Ovary (tissue), 9 donors: ENCODE measurements around the gene TEX19. TPM values are rescaled to one million over a fixed set of nuclear protein-coding genes. Genes with fewer than 3 reads are reported as not detected.

Experiments
- DNase-seq, 5 donors: peaks; one replicate each; pipeline ENCODE4 v3.0.0-alpha.2; 2019 to 2020
- H3K27ac ChIP-seq, 2 donors: fragments of 200-600 bp; one replicate each; pipeline versions ENCODE4 v1.5.1 to v1.8.0; 2019 to 2022
- H3K27me3 ChIP-seq: fragments of 200-600 bp; one replicate; pipeline ENCODE4 v1.8.0; 2022
- H3K36me3 ChIP-seq: fragments of 200-600 bp; sonication (generic); one replicate; pipeline ENCODE4 v1.5.1; 2019
- H3K4me1 ChIP-seq: one replicate; pipeline ENCODE4 v1.8.1; 2013; ENCODE audit warnings: mild to moderate bottlenecking, moderate library complexity; ENCODE audit not compliant: insufficient read depth
- H3K4me3 ChIP-seq: fragments of 200-600 bp; sonication (generic); one replicate; pipeline ENCODE4 v1.5.1; 2017
- H3K9me3 ChIP-seq, 2 donors: fragments of 200-600 bp in 1 of 2; sonication (generic) in 1 of 2; one replicate each; pipeline versions ENCODE4 v1.5.1 to v1.8.1; 2013 to 2019; ENCODE audit warnings: mild to moderate bottlenecking in 1 of 2, moderate library complexity in 1 of 2
- CTCF ChIP-seq, 3 donors: fragments of 450-650 bp in 2 of 3; fragments of 200-600 bp in 1 of 3; IDR thresholded peaks; one replicate each; pipeline versions ENCODE4 v1.5.1 to v1.8.0; 2016 to 2022; ENCODE audit warnings: antibody characterized with exemption in 3 of 3, mild to moderate bottlenecking in 1 of 3
- EP300 ChIP-seq: sonication (generic); formaldehyde crosslinking; IDR thresholded peaks from one replicate; pipeline ENCODE4 v1.6.1; 2017; ENCODE audit warnings: antibody characterized with exemption
- POLR2A ChIP-seq: fragments of 450-650 bp; IDR thresholded peaks from one replicate; pipeline ENCODE4 v1.6.1; 2017; ENCODE audit warnings: antibody characterized with exemption, mild to moderate bottlenecking, moderate library complexity
- WGBS, 3 donors: extraction: QIAGEN DNeasy Blood & Tissue Kit in 1 of 3; methylation state at CpG; one replicate each; pipeline versions ENCODE4 v1.1.5 to v1.1.7; 2013 to 2017; 5-methylcytosine and 5-hydroxymethylcytosine counted together
- intact Hi-C, 4 donors: fragments of 100-400 bp; cut with DNase I; formaldehyde crosslinking; loops; one replicate each; pipeline versions ENCODE4 v1.11.0 to v1.15.1; 2022 to 2023
- polyA plus RNA-seq, 2 donors: library from polyadenylated mRNA; stranded (reverse); fragments of 200-250 nt in 1 of 2; fragments of 350-450 nt in 1 of 2; fragmentation: Illumina TruSeq in 1 of 2; extraction: RNeasy Lipid Tissue Mini Kit (QIAGEN cat#74804) in 1 of 2; gene quantifications; one replicate each; pipeline ENCODE4 v1.2.3, GENCODE V29; 2013 to 2014
- total RNA-seq, 7 donors: library from RNA; depleted of rRNA in 2 of 7; stranded (reverse); fragments of >200 nt in 2 of 7; fragmentation: NEBNext Ultra II Directional in 3 of 7; extraction: Animal tissue kit (Norgen Biotek cat#: 25700) in 3 of 7; gene quantifications; one replicate each; pipeline versions ENCODE4 v1.1.0 to v1.2.4, GENCODE V29; 2016 to 2023
- donor health status: DM: no; HTN: no; CAD: no; lungs with moderate emphysema.
- donor health status: DM: no; HTN: no; CAD: no.
- donor health status: Bipolar disorder and iron deficiency.
- donor health status: DM: yes; HTN: yes; CAD: no.
- donor health status: DM: no; HTN: no; CAD: no.
- donor health status: DM: yes; HTN: yes; CAD: no.

TEX19 gene
- total and polyA plus RNA-seq, 9 donors: not detected

- intact Hi-C loops: no loop called here
Measured at GRCh38 chr17:82382933-82383255, 23.8 kb downstream of the TEX19 start.

GRCh38 chr17:82383411-82383810 lies 24.4 kb downstream of the TEX19 start:
- H3K36me3 ChIP-seq: no peaks in the 10 kb centered on the region

More at GRCh38 chr17:82382933-82383255, 23.8 kb downstream of the TEX19 start:
- 63 to 79% (median 66%) methylated on average over 11 of the region's 11 CpGs for WGBS, 3 donors
- peaks cover 1% of the 10 kb centered on the region for H3K4me1 ChIP-seq
- no peak overlapping the region for H3K27ac ChIP-seq
- DNase-seq: no peak
- no peaks in the 10 kb centered on the region for H3K36me3 ChIP-seq
- H3K9me3 ChIP-seq: no peaks in the 10 kb centered on the region
- no peak overlapping the region for H3K4me3 ChIP-seq
- no peaks in the 10 kb centered on the region for H3K27me3 ChIP-seq
- TF ChIP-seq EP300: no peak
- TF ChIP-seq CTCF (IDR thresholded peaks at IDR 0.05): no peak
- TF ChIP-seq POLR2A: no peak

GRCh38 chr17:82384051-82384729 lies 25.1 kb downstream of the TEX19 start:
- H3K27ac ChIP-seq: no peak overlapping the region
- intact Hi-C loops: no loop called here
- DNase-seq: no peak
- H3K27me3 ChIP-seq: no peaks in the 10 kb centered on the region
- peaks cover 1% of the 10 kb centered on the region for H3K4me1 ChIP-seq
- TF ChIP-seq CTCF (IDR thresholded peaks at IDR 0.05): no peak
- TF ChIP-seq POLR2A: no peak
- TF ChIP-seq EP300: no peak
- no peaks in the 10 kb centered on the region for H3K9me3 ChIP-seq
- no peaks in the 10 kb centered on the region for H3K36me3 ChIP-seq
- 45 to 67% (median 47%) methylated on average over 21 to 22 of the region's 22 CpGs for WGBS, 3 donors
- H3K4me3 ChIP-seq: no peak overlapping the region

More at GRCh38 chr17:82383411-82383810, 24.4 kb downstream of the TEX19 start:
- 12 to 29% (median 13%) methylated on average over 14 to 18 of the region's 18 CpGs for WGBS, 3 donors
- TF ChIP-seq CTCF (IDR thresholded peaks at IDR 0.05): no peak
- no peak for TF ChIP-seq EP300
- TF ChIP-seq POLR2A: no peak
- DNase-seq: no peak
- H3K27me3 ChIP-seq: no peaks in the 10 kb centered on the region
- no peak overlapping the region for H3K4me3 ChIP-seq
- H3K27ac ChIP-seq: no peak overlapping the region
- no peaks in the 10 kb centered on the region for H3K9me3 ChIP-seq
- peaks cover 1% of the 10 kb centered on the region for H3K4me1 ChIP-seq
- intact Hi-C loops: no loop called here

GRCh38 chr17:82384730-82385481 lies 25.9 kb downstream of the TEX19 start:
- H3K4me3 ChIP-seq: no peak overlapping the region

More at GRCh38 chr17:82384730-82385481, 25.9 kb downstream of the TEX19 start:
- no peak for TF ChIP-seq EP300
- no peak for TF ChIP-seq CTCF (IDR thresholded peaks at IDR 0.05)
- no peaks in the 10 kb centered on the region for H3K9me3 ChIP-seq
- WGBS, 3 donors: 30 to 55% (median 33%) methylated on average over 26 of the region's 26 CpGs
- peak in 1 of 5 donors; percentile 38 for DNase-seq
- no peaks in the 10 kb centered on the region for H3K36me3 ChIP-seq
- H3K27me3 ChIP-seq: no peaks in the 10 kb centered on the region
- intact Hi-C loops: no loop called here
- peaks cover 1% of the 10 kb centered on the region for H3K4me1 ChIP-seq
- H3K27ac ChIP-seq: no peak overlapping the region
